ENCODE results near the gene IL22RA2. TPM values are rescaled to one million over a fixed set of nuclear protein-coding genes. Genes with fewer than 3 reads are reported as not detected.

IL22RA2 gene
- polyA plus RNA-seq, 1 of the 3 experiments (the other 2 are of a cell fraction), result not detected

DNA sequence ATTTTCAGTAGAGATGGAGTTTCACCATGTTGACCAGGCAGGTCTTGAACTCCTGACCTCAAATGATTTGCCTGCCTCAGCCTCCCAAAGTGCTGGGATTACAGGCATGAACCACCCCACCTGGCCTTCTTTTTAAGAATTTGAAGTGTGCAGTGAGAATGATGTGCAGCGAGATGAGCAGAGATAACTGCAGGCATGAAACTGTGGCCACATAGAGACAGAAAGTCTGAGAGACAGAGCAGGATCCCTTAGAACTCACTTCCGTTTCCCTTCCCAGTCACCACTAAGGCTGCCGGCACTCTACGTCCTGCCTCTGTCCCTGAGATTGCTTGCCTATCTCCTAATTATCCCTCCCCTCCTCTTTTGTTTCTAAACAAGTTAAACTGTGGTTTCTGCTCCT is 27.2 kb downstream of the IL22RA2 start:
- Histone ChIP-seq H3K27ac (ENCODE audit: low read depth in 2 of 2, low read length in 1 of 2) (no peak overlapping the region), H3K36me3 (replicated peaks in 1 of 2; ENCODE audit: control insufficient read depth in 1 of 2, insufficient read depth in 2 of 2, low read length in 1 of 2) (no peaks in the 10 kb centered on the region), H3K9ac (no peak overlapping the region), H3K4me1 (ENCODE audit: control insufficient read depth in 1 of 2, insufficient read depth in 2 of 2, low read depth in 1 of 2, low read length in 1 of 2) (no peaks in the 10 kb centered on the region), H3K9me2 (no peaks in the 10 kb centered on the region), H3K27me3 (ENCODE audit: insufficient read depth) (no peaks in the 10 kb centered on the region), H3K4me3 (ENCODE audit: low read depth in 2 of 2, low read length in 1 of 2) (no peak overlapping the region), H4K20me1 (ENCODE audit: insufficient read depth) (no peaks in the 10 kb centered on the region), H2AFZ (ENCODE audit: low read depth) (no peak overlapping the region), H3K9me3 (no peaks in the 10 kb centered on the region), H3K79me2 (ENCODE audit: insufficient read depth) (no peaks in the 10 kb centered on the region), H3K4me2 (no peak overlapping the region), H3F3A (replicated peaks; ENCODE audit: insufficient read depth) (no peaks in the 10 kb centered on the region)
- no peak for DNase-seq
- 73% methylated on average over 4 of the region's 4 CpGs for WGBS (ENCODE audit: low lambda C conversion rate)
- ChIA-PET CTCF (interaction anchor here (1.8 kb wide), 1 partner anchor 14 kb away, joined by 4 read pairs; no protein-coding TSS in a partner anchor), POLR2A (no interaction called here)
- TF ChIP-seq RAD21 (IDR thresholded peaks at IDR 0.05; ENCODE audit: low read length) (no peak), SMC3 (IDR thresholded peaks at IDR 0.05; ENCODE audit: low read depth, low read length) (no peak), JUND (IDR thresholded peaks at IDR 0.05) (no peak), TAF1 (IDR thresholded peaks at IDR 0.05; ENCODE audit: borderline replicate concordance, low read depth, low read length) (no peak), SIN3A (IDR thresholded peaks at IDR 0.05; ENCODE audit: borderline replicate concordance, low read depth, low read length) (no peak), RFX5 (IDR thresholded peaks at IDR 0.05; ENCODE audit: low read length) (no peak), NRF1 (IDR thresholded peaks at IDR 0.05; ENCODE audit: low read depth, low read length) (no peak), CHD2 (IDR thresholded peaks at IDR 0.05; ENCODE audit: low read length, partially characterized antibody) (no peak), POLR2AphosphoS5 (IDR thresholded peaks at IDR 0.05; ENCODE audit: low read depth, low read length) (no peak), MXI1 (IDR thresholded peaks at IDR 0.05; ENCODE audit: low read depth, low read length) (no peak), FOXJ3 (CRISPR knock-in tag; IDR thresholded peaks at IDR 0.05) (no peak), RCOR1 (IDR thresholded peaks at IDR 0.05; ENCODE audit: low read length) (no peak)
- TF ChIP-seq, protein P1, sequence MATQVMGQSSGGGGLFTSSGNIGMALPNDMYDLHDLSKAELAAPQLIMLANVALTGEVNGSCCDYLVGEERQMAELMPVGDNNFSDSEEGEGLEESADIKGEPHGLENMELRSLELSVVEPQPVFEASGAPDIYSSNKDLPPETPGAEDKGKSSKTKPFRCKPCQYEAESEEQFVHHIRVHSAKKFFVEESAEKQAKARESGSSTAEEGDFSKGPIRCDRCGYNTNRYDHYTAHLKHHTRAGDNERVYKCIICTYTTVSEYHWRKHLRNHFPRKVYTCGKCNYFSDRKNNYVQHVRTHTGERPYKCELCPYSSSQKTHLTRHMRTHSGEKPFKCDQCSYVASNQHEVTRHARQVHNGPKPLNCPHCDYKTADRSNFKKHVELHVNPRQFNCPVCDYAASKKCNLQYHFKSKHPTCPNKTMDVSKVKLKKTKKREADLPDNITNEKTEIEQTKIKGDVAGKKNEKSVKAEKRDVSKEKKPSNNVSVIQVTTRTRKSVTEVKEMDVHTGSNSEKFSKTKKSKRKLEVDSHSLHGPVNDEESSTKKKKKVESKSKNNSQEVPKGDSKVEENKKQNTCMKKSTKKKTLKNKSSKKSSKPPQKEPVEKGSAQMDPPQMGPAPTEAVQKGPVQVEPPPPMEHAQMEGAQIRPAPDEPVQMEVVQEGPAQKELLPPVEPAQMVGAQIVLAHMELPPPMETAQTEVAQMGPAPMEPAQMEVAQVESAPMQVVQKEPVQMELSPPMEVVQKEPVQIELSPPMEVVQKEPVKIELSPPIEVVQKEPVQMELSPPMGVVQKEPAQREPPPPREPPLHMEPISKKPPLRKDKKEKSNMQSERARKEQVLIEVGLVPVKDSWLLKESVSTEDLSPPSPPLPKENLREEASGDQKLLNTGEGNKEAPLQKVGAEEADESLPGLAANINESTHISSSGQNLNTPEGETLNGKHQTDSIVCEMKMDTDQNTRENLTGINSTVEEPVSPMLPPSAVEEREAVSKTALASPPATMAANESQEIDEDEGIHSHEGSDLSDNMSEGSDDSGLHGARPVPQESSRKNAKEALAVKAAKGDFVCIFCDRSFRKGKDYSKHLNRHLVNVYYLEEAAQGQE (IDR thresholded peaks at IDR 0.05; ENCODE audit: low read depth, low read length), result no peak
- TF ChIP-seq, protein P2, sequence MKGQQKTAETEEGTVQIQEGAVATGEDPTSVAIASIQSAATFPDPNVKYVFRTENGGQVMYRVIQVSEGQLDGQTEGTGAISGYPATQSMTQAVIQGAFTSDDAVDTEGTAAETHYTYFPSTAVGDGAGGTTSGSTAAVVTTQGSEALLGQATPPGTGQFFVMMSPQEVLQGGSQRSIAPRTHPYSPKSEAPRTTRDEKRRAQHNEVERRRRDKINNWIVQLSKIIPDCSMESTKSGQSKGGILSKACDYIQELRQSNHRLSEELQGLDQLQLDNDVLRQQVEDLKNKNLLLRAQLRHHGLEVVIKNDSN (IDR thresholded peaks at IDR 0.05; ENCODE audit: borderline replicate concordance, low read depth), result no peak
- TF ChIP-seq, protein P3, sequence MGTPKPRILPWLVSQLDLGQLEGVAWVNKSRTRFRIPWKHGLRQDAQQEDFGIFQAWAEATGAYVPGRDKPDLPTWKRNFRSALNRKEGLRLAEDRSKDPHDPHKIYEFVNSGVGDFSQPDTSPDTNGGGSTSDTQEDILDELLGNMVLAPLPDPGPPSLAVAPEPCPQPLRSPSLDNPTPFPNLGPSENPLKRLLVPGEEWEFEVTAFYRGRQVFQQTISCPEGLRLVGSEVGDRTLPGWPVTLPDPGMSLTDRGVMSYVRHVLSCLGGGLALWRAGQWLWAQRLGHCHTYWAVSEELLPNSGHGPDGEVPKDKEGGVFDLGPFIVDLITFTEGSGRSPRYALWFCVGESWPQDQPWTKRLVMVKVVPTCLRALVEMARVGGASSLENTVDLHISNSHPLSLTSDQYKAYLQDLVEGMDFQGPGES (IDR thresholded peaks at IDR 0.05; ENCODE audit: low read depth, low read length), result no peak
